ENCODE data around the gene PLPP3.

PLPP3 gene

GRCh38 chr1:56529801-56530200, 49.6 kb downstream of the PLPP3 start:
- peaks cover 5% of the 10 kb centered on the region for H3K4me1 Mint-ChIP-seq (ENCODE audit: low read depth)
- H3K4me3 Mint-ChIP-seq = no peak overlapping the region
- no peaks in the 10 kb centered on the region for H3K9me3 Mint-ChIP-seq
- no peaks in the 10 kb centered on the region for H3K27me3 Mint-ChIP-seq (ENCODE audit: low read depth)
- no peak overlapping the region for H3K27ac Mint-ChIP-seq
- no peaks in the 10 kb centered on the region for H3K36me3 Mint-ChIP-seq (ENCODE audit: low read depth)

- Mint-ChIP-seq H3K4me1 (ENCODE audit: low read depth) (peaks cover 5% of the 10 kb centered on the region), H3K4me3 (no peak overlapping the region), H3K27me3 (ENCODE audit: low read depth) (no peaks in the 10 kb centered on the region), H3K36me3 (ENCODE audit: low read depth) (no peaks in the 10 kb centered on the region), H3K9me3 (no peaks in the 10 kb centered on the region), H3K27ac (no peak overlapping the region)
Observed at GRCh38 chr1:56527548-56528302, 51.6 kb downstream of the PLPP3 start.

GRCh38 chr1:56526571-56527174, 52.7 kb downstream of the PLPP3 start:
- H3K9me3 Mint-ChIP-seq = no peaks in the 10 kb centered on the region
- H3K36me3 Mint-ChIP-seq (ENCODE audit: low read depth) = no peaks in the 10 kb centered on the region
- no peak overlapping the region for H3K4me3 Mint-ChIP-seq
- no peak overlapping the region for H3K27ac Mint-ChIP-seq
- no peaks in the 10 kb centered on the region for H3K27me3 Mint-ChIP-seq (ENCODE audit: low read depth)
- H3K4me1 Mint-ChIP-seq (ENCODE audit: low read depth) = peaks cover 5% of the 10 kb centered on the region

- H3K36me3 Mint-ChIP-seq (ENCODE audit: low read depth) = no peaks in the 10 kb centered on the region
- H3K4me3 Mint-ChIP-seq = no peak overlapping the region
- no peaks in the 10 kb centered on the region for H3K9me3 Mint-ChIP-seq
- peaks cover 5% of the 10 kb centered on the region for H3K4me1 Mint-ChIP-seq (ENCODE audit: low read depth)
- no peak overlapping the region for H3K27ac Mint-ChIP-seq
- H3K27me3 Mint-ChIP-seq (ENCODE audit: low read depth) = no peaks in the 10 kb centered on the region
Observed at GRCh38 chr1:56525489-56526041, 53.8 kb downstream of the PLPP3 start.

GRCh38 chr1:56524263-56524662, 55.1 kb downstream of the PLPP3 start:
- Mint-ChIP-seq H3K27me3 (ENCODE audit: low read depth) (no peaks in the 10 kb centered on the region), H3K36me3 (ENCODE audit: low read depth) (no peaks in the 10 kb centered on the region), H3K27ac (no peak overlapping the region), H3K4me3 (no peak overlapping the region), H3K9me3 (no peaks in the 10 kb centered on the region), H3K4me1 (ENCODE audit: low read depth) (peaks cover 5% of the 10 kb centered on the region)

GRCh38 chr1:56522680-56523079, 56.7 kb downstream of the PLPP3 start:
- Mint-ChIP-seq H3K9me3 (no peaks in the 10 kb centered on the region), H3K27me3 (ENCODE audit: low read depth) (no peaks in the 10 kb centered on the region), H3K27ac (no peak overlapping the region), H3K4me1 (ENCODE audit: low read depth) (peaks cover 5% of the 10 kb centered on the region), H3K4me3 (no peak overlapping the region), H3K36me3 (ENCODE audit: low read depth) (no peaks in the 10 kb centered on the region)

- Mint-ChIP-seq H3K4me3 (no peak overlapping the region), H3K9me3 (no peaks in the 10 kb centered on the region), H3K36me3 (ENCODE audit: low read depth) (no peaks in the 10 kb centered on the region), H3K27ac (no peak overlapping the region), H3K27me3 (ENCODE audit: low read depth) (no peaks in the 10 kb centered on the region), H3K4me1 (ENCODE audit: low read depth) (no peaks in the 10 kb centered on the region)
Observed at GRCh38 chr1:56520016-56520601, 59.3 kb downstream of the PLPP3 start.

GRCh38 chr1:56517404-56518130, 61.8 kb downstream of the PLPP3 start:
- Mint-ChIP-seq H3K4me1 (ENCODE audit: low read depth) (no peaks in the 10 kb centered on the region), H3K9me3 (no peaks in the 10 kb centered on the region), H3K27ac (no peak overlapping the region), H3K36me3 (ENCODE audit: low read depth) (no peaks in the 10 kb centered on the region), H3K4me3 (no peak overlapping the region), H3K27me3 (ENCODE audit: low read depth) (no peaks in the 10 kb centered on the region)

GRCh38 chr1:56516539-56517252, 62.7 kb downstream of the PLPP3 start:
- no peak overlapping the region for H3K27ac Mint-ChIP-seq
- H3K36me3 Mint-ChIP-seq (ENCODE audit: low read depth) = no peaks in the 10 kb centered on the region
- H3K4me3 Mint-ChIP-seq = no peak overlapping the region
- no peaks in the 10 kb centered on the region for H3K27me3 Mint-ChIP-seq (ENCODE audit: low read depth)
- H3K9me3 Mint-ChIP-seq = no peaks in the 10 kb centered on the region
- no peaks in the 10 kb centered on the region for H3K4me1 Mint-ChIP-seq (ENCODE audit: low read depth)

GRCh38 chr1:56515898-56516538, 63.3 kb downstream of the PLPP3 start:
- H3K27me3 Mint-ChIP-seq (ENCODE audit: low read depth) = no peaks in the 10 kb centered on the region
- no peak overlapping the region for H3K27ac Mint-ChIP-seq
- no peaks in the 10 kb centered on the region for H3K36me3 Mint-ChIP-seq (ENCODE audit: low read depth)
- H3K4me1 Mint-ChIP-seq (ENCODE audit: low read depth) = no peaks in the 10 kb centered on the region
- no peaks in the 10 kb centered on the region for H3K9me3 Mint-ChIP-seq
- no peak overlapping the region for H3K4me3 Mint-ChIP-seq

GRCh38 chr1:56512724-56513494, 66.5 kb downstream of the PLPP3 start:
- Mint-ChIP-seq H3K27me3 (ENCODE audit: low read depth) (no peaks in the 10 kb centered on the region), H3K4me3 (no peak overlapping the region), H3K36me3 (ENCODE audit: low read depth) (no peaks in the 10 kb centered on the region), H3K4me1 (ENCODE audit: low read depth) (no peaks in the 10 kb centered on the region), H3K9me3 (no peaks in the 10 kb centered on the region), H3K27ac (no peak overlapping the region)

GRCh38 chr1:56511766-56512165, 67.6 kb downstream of the PLPP3 start:
- H3K4me1 Mint-ChIP-seq (ENCODE audit: low read depth) = no peaks in the 10 kb centered on the region
- no peaks in the 10 kb centered on the region for H3K36me3 Mint-ChIP-seq (ENCODE audit: low read depth)
- H3K27ac Mint-ChIP-seq = no peak overlapping the region

GRCh38 chr1:56511364-56511763, 68.0 kb downstream of the PLPP3 start:
- Mint-ChIP-seq H3K4me3 (no peak overlapping the region), H3K36me3 (ENCODE audit: low read depth) (no peaks in the 10 kb centered on the region), H3K4me1 (ENCODE audit: low read depth) (no peaks in the 10 kb centered on the region), H3K27me3 (ENCODE audit: low read depth) (no peaks in the 10 kb centered on the region), H3K9me3 (no peaks in the 10 kb centered on the region), H3K27ac (no peak overlapping the region)

More at GRCh38 chr1:56511766-56512165, 67.6 kb downstream of the PLPP3 start:
- H3K27me3 Mint-ChIP-seq (ENCODE audit: low read depth) = no peaks in the 10 kb centered on the region
- no peak overlapping the region for H3K4me3 Mint-ChIP-seq
- no peaks in the 10 kb centered on the region for H3K9me3 Mint-ChIP-seq
